ENCODE data around the gene SLX4.
A peak's percentile ranks its signal among the peaks of the same experiment; 100 is the strongest.

DNA sequence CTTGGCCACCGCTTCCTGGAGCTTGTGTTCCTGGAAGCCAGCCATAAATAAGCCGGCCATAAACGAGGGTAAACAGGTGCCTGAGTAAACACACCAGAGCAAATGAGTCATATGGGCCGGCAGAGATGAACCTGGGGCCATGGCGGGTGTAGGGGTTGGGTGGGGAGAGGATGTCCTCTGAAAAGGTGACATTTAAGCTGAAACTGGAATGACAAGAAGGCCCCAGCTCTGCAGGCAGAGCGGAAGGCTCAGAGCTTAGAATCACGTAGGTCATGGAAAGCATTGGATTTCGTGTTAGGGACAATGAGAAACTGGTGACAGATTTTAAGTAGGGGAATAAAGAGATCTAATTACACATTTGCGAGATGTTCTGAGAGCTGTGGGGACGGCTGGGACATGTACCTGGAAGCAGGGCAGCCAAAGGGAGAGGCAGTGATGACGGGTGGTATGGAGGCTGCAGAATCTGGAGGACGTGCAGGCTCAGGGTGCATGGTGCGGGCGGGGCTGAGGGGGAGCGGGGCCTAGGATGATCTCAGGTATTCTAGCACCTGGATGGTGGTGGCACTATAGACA, 35.0 kb upstream of the SLX4 start:
- TF ChIP-seq E2F4 (CRISPR knock-in tag; IDR thresholded peaks at IDR 0.05; ENCODE audit: low read depth) (no peak), GABPA (tag; conservative IDR thresholded peaks at IDR 0.05; ENCODE audit: low read depth) (no peak), ZNF436 (CRISPR knock-in tag; IDR thresholded peaks at IDR 0.05) (no peak), SMARCC2 (IDR thresholded peaks at IDR 0.05; ENCODE audit: low read depth) (0 out of 2 replicates have a peak, but pooled peaks have one; percentile 46), MEIS2 (IDR thresholded peaks at IDR 0.05; ENCODE audit: partially characterized antibody) (peak; percentile 87), CSDE1 (IDR thresholded peaks at IDR 0.05) (no peak)
